ENCODE measurements around the gene LGR6.

GRCh38 chr1:202215472-202216130 lies 22.0 kb downstream of the LGR6 start:
- TF ChIP-seq YY1 (IDR thresholded peaks at IDR 0.05; ENCODE audit: insufficient read depth, insufficient read length) (no peak), SUZ12 (IDR thresholded peaks at IDR 0.05; ENCODE audit: extremely low read depth, insufficient read depth, insufficient read length) (no peak)

Measured in NT2/D1 (cell line).